Nephron (organoid): ENCODE measurements around the gene SLC5A1.

Source experiments
- H3K27ac Mint-ChIP-seq, 3 experiments: 2 replicates each; pipeline ENCODE4 v1.8.0; 2020; ENCODE audit warnings: mixed read lengths in 3 of 3, mild to moderate bottlenecking in 2 of 3, moderate library complexity in 1 of 3
- H3K27me3 Mint-ChIP-seq: 2 replicates; pipeline ENCODE4 v1.8.0; 2021; ENCODE audit warnings: low read depth, mild to moderate bottlenecking, moderate library complexity, mixed read lengths
- H3K36me3 Mint-ChIP-seq: 2 replicates; pipeline ENCODE4 v1.8.0; 2020; ENCODE audit warnings: low read depth, mixed read lengths
- H3K4me1 Mint-ChIP-seq: 2 replicates; pipeline ENCODE4 v1.8.0; 2020; ENCODE audit warnings: mixed read lengths
- H3K4me3 Mint-ChIP-seq, 3 experiments: 2 replicates each; pipeline ENCODE4 v1.8.0; 2020; ENCODE audit warnings: mild to moderate bottlenecking in 3 of 3, mixed read lengths in 3 of 3, moderate library complexity in 2 of 3
- H3K9me3 Mint-ChIP-seq: 2 replicates; pipeline ENCODE4 v1.8.0; 2020; ENCODE audit warnings: mixed read lengths
- TF ChIP-seq, protein P1 (sequence below), 3 experiments: fragments of 200-600 bp; sonication (generic); IDR thresholded peaks; one replicate each; pipeline ENCODE4 v1.5.0; 2021; ENCODE audit warnings: antibody characterized with exemption in 3 of 3; ENCODE audit not compliant: unreplicated experiment in 3 of 3

The SLC5A1 gene

DNA sequence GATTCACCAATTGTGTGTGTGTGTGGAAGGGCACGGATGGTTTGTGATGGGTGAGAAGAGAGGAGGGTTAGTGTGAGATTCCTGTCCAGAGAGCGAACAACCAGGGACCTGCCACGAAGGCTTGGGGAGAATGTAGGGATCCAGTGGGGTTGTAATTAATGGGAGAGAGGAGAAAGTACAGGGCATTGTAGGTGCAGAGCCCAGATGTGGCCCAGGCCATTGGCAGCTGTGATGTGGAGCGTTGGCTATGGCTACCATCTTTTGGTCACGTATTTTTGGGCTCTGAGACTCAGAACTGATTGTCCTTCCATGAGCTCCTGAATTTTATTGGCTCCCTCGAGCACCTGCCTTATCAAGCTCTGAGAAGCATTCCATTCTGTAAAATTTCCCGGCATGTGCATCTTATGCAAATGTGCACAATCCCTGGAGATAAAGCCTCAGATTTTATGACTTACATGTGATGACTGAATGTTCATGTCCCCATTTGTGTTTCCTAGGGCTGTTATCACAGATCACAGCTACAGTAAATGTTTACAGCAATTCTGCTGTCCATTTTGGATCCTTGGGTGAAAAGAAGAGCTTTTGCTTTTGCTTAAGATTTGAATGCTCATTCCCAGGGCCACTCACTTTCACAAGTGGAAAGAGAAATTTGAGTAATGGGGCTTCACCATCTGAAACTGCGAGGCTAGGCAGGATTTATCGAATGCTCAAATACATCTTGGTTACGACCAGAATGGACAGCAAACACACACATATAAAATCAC, 33.1 kb downstream of the SLC5A1 start:
- Mint-ChIP-seq H3K4me1 (no peaks in the 10 kb centered on the region), H3K4me3 (no peak overlapping the region), H3K36me3 (no peaks in the 10 kb centered on the region), H3K27ac (no peak overlapping the region), H3K9me3 (no peaks in the 10 kb centered on the region), H3K27me3 (peaks cover 23% of the 10 kb centered on the region)
- TF ChIP-seq, protein P1, sequence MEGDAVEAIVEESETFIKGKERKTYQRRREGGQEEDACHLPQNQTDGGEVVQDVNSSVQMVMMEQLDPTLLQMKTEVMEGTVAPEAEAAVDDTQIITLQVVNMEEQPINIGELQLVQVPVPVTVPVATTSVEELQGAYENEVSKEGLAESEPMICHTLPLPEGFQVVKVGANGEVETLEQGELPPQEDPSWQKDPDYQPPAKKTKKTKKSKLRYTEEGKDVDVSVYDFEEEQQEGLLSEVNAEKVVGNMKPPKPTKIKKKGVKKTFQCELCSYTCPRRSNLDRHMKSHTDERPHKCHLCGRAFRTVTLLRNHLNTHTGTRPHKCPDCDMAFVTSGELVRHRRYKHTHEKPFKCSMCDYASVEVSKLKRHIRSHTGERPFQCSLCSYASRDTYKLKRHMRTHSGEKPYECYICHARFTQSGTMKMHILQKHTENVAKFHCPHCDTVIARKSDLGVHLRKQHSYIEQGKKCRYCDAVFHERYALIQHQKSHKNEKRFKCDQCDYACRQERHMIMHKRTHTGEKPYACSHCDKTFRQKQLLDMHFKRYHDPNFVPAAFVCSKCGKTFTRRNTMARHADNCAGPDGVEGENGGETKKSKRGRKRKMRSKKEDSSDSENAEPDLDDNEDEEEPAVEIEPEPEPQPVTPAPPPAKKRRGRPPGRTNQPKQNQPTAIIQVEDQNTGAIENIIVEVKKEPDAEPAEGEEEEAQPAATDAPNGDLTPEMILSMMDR (IDR thresholded peaks at IDR 0.05; ENCODE audit: unreplicated experiment in 3 of 3) = no peak

DNA sequence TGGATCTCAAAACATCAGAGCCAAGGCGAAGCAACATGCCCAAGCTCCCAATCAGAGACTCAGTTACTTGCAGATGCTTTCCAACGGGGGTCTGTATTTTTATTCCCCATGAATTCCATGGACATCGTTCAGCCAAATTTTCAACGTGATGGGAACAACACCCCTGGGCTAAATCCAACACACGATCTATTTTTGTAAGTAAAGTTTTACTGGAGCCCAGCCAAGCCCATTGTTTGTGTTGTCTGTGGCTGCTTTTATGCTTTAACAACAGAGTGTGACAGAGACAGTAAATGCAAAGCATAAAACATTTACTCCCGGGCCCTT, 33.7 kb downstream of the SLC5A1 start:
- Mint-ChIP-seq H3K36me3 (no peaks in the 10 kb centered on the region), H3K27ac (no peak overlapping the region), H3K9me3 (no peaks in the 10 kb centered on the region), H3K27me3 (peaks cover 23% of the 10 kb centered on the region), H3K4me3 (no peak overlapping the region), H3K4me1 (no peaks in the 10 kb centered on the region)
- TF ChIP-seq, protein P1 (IDR thresholded peaks at IDR 0.05; ENCODE audit: unreplicated experiment in 3 of 3) = no peak

DNA sequence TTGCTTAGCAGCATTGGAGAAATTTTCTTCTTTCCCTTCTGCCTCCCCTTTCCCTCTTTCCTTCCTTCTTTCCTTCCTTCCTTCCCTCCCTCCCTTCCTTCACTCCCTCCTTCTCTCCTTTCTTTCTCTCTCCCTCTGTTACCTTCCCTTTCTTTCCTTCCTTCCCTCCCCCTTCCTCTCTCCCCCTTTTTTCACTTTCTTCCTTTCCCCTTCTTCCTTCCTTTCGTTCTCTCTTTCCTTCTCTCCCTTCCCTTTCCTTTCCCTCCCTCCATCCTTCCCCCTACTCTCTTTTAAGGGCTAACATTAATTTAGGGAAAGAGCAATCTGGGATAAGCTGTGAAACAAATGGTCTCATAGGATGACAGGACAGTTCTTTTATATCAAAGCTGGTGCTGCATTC, 34.1 kb downstream of the SLC5A1 start:
- no peak overlapping the region for H3K4me3 Mint-ChIP-seq
- H3K27me3 Mint-ChIP-seq = peaks cover 18% of the 10 kb centered on the region
- TF ChIP-seq, protein P1 (IDR thresholded peaks at IDR 0.05; ENCODE audit: unreplicated experiment in 3 of 3) = no peak
- no peak overlapping the region for H3K27ac Mint-ChIP-seq
- H3K36me3 Mint-ChIP-seq = no peaks in the 10 kb centered on the region
- no peaks in the 10 kb centered on the region for H3K9me3 Mint-ChIP-seq
- no peaks in the 10 kb centered on the region for H3K4me1 Mint-ChIP-seq

DNA sequence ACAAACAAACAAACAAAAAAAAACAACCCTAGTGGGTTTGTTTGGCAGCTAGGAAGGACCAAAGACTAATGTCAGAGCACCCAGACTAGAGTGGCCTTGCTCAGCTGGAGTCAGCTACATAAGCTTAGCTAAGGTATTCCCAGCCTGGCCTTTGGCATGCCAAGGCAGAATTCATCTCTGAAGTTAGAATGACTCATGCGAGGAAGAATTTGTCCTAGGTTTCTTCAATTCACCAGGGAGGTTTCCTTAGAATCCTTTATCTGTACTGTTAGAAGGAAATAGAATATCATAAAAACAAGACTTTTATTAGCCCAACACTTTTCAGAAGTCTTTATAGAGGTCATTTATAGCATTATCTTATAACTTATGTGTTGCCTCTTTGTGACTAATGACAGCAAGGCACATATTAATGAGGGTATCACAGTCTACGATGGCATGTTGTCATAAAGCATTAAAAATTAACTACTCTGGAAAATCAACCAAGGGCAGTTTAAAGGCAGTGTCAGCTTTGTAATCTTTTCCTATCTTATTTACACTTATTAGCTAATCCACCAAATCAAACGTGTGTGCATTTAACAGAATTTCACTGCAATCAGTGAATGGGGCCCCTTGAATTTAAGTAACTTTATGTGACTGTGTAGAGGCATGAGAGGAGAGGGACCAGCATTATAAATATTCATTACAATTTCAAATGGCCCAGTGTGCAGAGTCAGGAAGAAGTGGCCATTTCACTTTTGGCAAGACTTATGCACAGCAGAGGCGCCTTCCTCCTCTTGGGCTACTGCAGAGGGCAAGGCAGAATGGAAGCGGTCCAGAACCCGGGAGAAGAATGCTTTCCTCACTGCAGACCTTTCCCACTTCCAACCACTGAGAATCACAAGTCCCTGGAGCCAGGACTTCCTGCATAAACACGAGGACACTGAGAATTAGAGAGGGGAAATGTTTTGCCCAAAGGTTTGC, 36.3 kb downstream of the SLC5A1 start:
- Mint-ChIP-seq H3K27ac (peak overlapping the region; percentile 24 to 77 (median 71)), H3K4me3 (no peak overlapping the region), H3K9me3 (no peaks in the 10 kb centered on the region), H3K36me3 (no peaks in the 10 kb centered on the region), H3K27me3 (peaks cover 9% of the 10 kb centered on the region), H3K4me1 (no peaks in the 10 kb centered on the region)
- TF ChIP-seq, protein P1 (IDR thresholded peaks at IDR 0.05; ENCODE audit: unreplicated experiment in 3 of 3) = no peak

DNA sequence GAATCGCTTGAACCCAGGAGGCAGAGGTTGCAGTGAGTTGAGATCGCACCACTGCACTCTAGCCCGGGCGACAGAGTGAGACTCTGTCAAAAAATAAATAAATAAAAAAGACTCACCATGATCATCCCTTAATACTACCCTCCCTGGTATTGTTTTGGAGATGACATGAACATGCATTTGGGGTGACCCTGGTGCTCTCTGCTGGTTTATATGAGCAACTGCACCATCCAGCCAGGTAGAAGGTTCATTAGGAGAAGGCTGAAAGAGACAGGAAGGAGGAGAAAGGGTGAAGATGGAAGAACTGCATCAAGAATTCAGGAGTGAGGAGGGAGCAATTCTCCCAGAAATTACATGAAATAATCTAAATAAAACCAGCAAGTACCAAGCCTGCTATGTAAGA, 37.8 kb downstream of the SLC5A1 start:
- Mint-ChIP-seq H3K4me1 (no peaks in the 10 kb centered on the region), H3K27ac (no peak overlapping the region), H3K4me3 (no peak overlapping the region), H3K9me3 (no peaks in the 10 kb centered on the region), H3K27me3 (peaks cover 4% of the 10 kb centered on the region), H3K36me3 (no peaks in the 10 kb centered on the region)
- TF ChIP-seq, protein P1 (IDR thresholded peaks at IDR 0.05; ENCODE audit: unreplicated experiment in 3 of 3) = peak; percentile 39 to 57 (median 48)
